ENCODE results near the gene BCKDHA.
"Not testable (repeated sequence)": the region's sequence is repeated elsewhere in the genome, so short reads cannot be mapped to it uniquely, and the experiment has no call there.

BCKDHA gene

DNA sequence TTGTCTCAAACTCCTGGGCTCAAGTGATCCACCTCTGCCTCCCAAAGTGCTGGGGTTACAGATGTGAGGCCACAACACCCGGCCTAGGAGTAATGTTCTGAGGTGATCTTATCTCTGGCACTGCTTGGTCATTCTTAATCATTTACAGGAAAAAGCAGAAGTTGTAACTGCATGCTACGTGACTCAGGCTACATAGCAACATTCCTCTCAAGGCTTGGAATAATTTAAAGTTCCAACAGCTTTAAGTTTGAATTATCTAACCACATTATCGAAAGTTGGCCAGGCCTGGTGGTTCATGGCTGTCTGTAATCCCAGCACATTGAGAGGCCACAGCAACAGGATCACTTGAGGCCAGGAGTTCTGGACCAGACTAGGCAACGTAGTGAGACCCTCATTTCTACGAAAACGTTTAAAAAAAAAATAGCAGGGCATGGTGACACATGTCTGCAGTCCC, 29.7 kb upstream of the BCKDHA start:
- peak; percentile 67 to 77 for DNase-seq

DNA sequence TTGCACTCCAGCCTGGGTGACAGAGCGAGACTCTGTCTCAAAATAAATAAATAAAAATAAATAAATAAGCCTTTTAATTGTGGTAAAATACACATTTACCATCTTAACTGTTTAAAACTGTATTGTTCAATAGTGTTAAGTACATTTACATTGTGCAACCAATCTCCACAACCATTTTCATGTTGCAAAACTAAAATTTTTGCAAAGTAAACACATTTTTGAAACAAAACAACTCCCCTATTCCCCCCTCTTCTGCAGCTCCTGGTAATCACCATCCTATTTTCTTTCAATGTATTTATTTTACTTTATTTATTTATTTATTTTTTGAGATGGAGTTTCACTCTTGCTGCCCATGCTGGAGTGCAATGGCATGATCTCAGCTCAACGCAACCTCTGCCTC, 27.8 kb upstream of the BCKDHA start:
- DNase-seq = no peak

DNA sequence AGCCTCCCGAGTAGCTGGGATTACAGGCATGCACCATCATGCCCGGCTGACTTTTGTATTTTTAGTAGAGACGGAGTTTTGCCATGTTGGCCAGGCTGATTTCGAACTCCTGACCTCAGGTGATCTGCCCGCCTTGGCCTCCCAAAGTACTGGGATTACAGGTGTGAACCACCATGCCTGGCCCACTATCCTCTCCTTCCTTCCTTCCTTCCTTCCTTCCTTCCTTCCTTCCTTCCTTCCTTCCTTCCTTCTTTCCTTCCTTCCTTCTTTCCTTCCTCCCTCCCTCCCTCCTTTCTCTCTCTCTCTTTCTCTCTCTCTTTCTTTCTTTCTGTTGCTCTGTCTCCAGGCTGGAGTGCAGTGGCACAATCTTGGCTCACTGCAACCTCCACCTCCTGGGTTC, 26.5 kb upstream of the BCKDHA start:
- DNase-seq = not testable (repeated sequence)

DNA sequence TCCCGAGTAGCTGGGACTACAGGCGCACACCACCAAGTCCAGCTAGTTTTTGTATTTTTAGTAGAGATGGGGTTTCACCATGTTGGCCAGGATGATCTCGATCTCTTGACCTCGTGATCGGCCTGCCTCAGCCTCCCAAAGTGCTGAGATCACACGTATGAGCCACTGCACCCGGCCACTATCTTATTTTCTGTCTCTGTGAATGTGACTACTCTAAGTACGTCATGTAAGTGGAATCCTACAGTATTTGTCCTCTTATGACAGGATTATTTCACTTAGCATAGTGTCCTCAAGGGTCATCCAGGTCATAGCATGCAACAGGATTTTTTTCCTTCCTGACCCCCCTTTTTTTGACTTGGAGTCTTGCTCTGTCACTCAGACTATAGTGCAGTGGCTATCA, 26.1 kb upstream of the BCKDHA start:
- no peak for DNase-seq

DNA sequence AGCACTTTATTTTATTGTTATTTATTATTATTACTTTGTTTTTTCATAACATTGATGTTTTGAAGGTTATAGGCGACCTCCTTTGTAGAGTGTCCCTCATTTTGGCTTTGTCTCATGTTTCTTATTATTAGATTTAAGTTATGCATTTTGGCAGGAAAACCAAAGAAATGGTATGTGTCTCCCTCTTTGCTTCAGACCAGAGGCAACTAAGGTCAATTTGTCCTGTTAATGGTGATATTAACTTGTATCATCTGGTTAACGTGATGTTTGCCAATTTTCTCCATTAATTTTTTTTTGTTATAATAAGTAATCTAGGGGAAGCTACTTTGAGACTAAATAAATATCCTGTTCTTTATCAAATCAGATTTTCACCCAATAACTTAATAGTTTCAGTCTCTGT, 25.1 kb upstream of the BCKDHA start:
- DNase-seq = no peak

DNA sequence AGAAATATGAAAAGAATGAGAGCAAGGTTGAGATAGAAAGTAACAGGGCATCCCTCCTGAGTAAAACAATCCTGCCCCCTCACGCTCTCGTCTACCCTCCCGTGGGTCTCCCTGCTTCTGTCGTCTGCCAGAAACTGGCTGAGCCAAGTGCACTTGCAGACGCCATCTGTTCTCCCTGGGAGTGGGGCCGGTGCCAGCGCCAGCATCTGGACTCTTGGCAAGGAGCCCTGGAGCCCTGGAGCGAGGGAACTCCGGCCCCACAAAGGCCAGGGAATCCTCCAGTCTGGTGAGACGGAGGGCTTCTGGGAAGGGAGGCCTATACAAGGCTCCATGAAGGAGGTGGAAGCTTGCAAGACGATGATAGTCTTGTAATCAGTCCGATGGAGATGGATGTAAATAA, 23.6 kb upstream of the BCKDHA start:
- no peak for DNase-seq

DNA sequence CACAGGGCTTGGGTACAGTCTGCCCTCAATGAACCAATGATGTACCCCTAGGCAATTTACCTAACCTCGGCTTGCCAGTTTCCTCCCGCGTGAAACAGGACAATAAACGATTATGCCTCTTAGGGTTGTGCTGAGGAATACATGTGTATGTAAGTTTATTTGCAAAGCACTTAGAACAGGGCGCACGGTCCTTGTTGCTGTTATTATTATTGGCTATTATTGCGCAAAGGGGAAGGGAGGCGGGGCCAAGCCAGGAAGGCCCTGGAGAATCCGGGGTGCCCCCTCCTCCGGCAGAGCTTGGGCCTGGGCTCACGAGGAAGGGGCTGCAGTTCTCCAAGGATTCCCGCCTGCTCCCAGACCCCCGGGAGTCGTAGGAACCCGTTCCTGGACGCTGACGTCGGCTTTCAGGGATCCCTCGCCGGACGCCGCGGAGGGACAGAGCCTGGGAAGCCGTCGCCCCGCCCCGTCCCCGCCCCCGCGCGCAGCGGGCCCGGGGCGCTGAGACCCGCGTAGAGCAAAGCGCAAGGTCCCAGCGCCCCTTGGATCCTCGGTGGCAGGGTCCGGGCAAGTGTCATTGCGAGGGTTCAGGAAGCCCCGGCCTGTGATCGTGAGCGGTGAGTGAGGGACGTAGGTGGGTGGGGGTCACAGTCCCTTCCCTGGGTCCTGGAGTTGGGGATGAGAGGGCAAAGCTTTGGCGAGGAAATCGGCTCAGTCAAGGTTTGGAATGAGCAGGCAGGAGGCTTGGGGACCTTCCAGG, 21.2 kb upstream of the BCKDHA start, which contains the start of gene TMEM91:
TSS of gene TMEM91 (plus strand) at position 293 of the 757 bp plus-strand sequence. CDS start 1,777 bp downstream, outside the sequence.
- peak; percentile 42 to 63 for DNase-seq

DNA sequence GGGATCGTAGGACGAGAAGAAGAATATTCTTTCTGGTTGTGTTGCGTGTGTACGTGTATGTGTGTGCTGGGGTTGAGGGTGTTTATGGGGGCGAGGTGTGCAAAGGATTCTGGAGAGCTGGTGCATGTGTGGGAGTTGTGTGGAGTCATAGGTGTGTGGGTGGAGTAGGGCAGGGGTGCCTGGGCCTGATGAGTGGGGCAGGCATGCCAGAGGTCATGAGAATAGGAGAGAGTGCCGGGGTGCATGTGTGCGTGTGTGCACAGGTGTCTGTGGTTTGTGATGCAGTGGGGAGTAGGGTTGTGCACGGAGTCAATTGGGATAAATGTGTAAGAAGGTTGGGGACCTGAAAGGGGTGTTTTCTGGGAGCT, 20.6 kb upstream of the BCKDHA start:
- DNase-seq = peak; percentile 66 to 87

DNA sequence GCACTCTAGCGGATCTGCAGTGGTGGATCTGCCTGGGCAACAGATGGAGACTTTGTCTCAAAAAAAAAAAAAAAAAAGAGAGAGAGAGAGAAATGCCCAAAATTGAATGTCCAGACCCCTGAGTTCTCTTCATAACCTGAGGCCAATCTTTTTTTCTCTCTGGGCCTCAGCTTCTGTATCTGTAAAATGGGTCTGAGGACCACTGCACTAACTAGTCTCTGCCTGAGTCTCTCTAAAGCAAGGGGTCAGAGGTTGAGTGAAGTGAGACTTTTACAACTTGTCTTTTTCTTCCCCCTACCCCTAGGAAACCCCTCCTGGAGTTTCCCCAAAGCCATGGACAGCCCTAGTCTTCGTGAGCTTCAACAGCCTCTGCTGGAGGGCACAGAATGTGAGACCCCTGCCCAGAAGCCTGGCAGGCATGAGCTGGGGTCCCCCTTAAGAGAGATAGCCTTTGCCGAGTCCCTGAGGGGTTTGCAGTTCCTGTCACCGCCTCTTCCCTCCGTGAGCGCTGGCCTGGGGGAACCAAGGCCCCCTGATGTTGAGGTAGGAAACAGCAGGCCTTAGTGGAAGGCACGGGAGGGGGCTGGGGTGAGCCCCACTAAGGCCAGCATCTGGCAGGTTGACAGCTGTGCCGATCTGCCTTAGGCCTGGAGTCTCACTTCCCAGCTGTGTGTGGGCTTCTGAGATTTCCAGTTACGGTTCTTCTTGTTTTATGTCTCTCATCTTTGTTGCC, 19.5 kb upstream of the BCKDHA start:
- peak; percentile 27 to 49 for DNase-seq

DNA sequence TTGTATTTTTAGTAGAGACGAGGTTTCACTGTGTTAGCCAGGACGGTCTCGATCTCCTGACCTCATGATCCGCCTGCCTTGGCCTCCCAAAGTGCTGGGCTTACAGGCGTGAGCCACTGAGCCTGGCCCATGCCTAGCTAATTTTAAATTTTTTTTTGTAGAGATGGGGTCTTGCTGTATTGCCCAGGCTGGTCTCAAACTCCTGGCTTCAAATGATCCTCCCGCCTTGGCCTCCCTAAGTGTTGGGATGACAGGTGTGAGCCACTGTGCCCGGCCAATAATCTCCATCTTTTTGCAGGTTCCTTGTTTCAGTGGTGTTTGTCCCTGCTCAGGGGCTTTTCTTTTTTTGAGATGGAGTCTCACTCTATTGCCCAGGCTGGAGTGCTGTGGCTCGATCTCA, 16.1 kb upstream of the BCKDHA start:
- not testable (repeated sequence) for DNase-seq

DNA sequence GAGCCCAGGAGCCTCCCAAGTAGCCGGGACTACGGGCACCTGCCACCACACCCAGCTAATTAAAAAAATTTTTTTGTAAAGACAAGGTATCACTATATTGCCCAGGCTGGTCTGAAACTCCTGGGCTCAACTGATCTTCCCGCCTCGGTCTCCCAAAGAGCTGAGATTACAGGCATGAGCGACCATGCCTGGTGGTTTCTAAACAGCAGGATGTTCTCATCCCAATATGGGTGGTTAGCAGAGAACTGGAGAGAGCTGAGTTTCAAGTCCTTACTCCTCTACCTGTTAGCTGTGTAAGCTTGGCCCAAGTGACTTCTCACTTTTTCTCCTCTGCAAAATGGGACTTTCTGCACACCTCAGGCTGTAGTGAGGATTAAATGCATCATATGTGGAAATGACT, 13.3 kb upstream of the BCKDHA start:
- no peak for DNase-seq

DNA sequence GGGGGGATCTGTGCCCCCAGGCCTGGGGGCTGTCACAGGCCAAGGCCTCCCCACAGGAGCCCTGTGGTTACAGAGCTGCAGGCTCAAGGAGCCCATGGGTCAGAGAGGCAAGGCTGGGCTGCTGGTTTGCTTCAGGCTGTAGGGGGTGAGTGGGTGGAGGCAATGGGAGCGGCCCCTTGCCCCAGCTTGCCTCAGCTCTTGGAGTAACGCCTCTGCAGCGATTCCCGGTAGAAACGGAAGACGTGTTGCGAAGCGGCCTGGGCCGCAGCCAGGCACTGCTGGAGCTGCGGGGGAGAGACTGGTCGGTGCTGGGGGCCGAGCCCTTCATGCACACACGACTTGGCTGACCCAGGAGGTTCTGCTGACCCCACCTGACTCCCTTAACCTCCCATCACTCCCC, 11.2 kb upstream of the BCKDHA start:
- DNase-seq = peak; percentile 25 to 60

DNA sequence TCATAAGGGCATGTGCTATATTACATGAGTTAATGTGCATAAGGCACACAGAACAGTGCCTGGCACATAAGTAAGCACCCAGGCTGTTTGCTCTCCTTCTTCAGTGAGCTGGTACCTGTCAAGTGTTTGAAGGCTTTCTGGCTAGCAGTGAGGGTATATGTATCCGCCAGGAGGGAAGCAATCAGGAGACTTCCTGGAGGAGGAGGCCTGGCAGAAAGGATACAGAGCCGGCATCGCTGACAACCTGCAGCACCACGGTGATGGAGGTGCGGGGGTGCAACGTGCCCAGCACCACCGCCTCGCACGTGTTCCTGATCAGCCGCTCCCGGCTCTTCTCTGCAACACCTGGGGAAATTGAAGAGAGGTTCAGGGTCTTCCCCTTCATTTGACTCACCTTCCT, 6.0 kb upstream of the BCKDHA start:
- no peak for DNase-seq

DNA sequence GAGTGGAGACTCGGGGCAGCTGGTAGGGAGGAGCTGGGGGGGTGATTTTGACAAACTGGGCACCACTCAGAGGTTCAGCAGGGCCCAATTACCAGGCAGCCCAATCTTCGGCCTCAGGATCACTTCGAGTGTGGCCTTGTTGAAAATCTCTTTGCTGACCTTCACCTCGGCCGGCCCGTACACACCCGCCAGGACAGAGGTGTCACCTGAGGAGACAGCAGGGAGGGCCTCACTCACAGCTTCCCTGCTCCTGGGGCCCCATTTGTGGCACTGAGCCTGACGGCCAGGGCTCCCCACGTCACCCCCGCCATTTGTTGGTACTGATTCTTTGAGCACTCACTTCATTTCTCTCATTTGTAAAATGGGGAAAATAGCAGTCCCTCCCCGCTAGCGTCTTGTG, 4.8 kb upstream of the BCKDHA start:
- DNase-seq = no peak

DNA sequence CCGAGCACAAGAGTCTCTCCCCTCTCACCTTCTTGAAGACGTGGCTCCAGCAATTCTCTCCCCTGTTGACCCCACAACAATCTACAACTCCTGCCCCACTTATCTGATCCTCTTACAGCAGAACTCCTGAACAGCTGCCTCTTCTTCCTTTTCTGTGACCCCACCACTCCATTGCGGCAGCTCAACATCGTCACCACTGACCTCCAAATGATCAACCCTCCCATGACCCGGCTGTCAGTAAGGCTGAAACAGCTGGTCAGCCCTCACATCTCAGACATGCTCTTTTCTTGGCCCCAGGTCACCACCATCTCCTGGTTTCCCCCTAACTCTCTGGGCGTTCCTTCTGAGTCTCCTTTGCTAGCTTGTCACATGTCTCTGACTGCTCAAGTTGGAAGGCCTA, 2.3 kb upstream of the BCKDHA start:
- peak in 1 of 2 donors; percentile 38 for DNase-seq

DNA sequence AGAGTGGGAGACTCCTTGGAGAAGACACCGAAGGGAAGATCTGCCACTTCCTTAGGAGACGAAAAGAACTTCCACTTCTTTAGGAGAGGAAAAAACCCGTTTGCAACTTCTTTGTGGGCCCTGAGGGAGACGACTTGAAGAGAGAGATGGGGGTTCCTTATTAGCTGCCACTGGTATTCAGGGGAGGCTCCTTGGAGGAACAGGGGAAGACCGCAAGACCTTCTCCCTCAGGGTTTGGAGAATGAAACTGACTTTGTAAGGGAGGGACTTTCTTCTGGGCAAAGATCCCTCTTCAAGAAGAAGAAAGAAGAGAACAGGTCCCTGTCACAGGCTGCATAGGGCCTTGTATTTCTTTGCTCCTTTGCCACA, 416 bp downstream of the BCKDHA start:
- DNase-seq = peak in 1 of 2 donors; percentile 22

DNA sequence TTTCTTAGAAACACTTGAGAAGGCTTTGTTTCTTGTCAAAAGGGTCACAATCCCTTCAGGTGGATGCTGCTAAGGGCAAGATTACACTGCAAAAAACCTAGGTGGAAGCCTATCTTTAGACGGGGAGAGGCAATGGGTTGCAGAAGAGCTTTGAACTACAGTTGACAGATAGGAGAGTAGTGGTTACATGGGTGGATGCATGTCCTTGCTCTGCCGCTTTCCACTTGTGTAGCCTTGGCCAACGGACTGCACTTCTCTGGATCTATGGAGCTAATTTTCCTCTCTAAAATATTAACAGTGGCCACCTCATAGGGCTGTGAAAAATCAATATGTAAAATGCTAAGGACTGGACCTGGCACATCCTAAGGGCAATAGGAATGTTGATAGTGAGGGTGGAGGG, 980 bp downstream of the BCKDHA start:
- DNase-seq = no peak

DNA sequence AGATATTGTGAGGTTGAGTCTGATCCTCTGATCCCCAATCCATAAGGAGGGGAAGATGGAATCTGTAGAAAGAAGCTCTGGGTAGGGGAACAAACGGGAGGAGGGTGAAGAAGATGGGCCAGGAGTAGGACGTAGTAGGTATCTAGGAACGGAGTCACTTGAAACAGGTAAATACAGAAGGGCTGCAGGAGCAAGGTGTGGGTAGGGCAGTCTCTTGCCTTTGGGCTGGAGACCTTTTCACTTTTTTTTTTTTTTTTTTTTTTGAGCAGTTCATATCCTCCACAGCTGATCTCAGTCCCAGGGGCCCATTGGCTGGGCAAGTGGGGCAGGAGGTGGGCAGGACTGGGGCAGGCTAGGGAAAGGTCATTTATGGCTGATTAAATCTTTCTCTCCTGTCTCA, 1.5 kb downstream of the BCKDHA start:
- DNase-seq = no peak

DNA sequence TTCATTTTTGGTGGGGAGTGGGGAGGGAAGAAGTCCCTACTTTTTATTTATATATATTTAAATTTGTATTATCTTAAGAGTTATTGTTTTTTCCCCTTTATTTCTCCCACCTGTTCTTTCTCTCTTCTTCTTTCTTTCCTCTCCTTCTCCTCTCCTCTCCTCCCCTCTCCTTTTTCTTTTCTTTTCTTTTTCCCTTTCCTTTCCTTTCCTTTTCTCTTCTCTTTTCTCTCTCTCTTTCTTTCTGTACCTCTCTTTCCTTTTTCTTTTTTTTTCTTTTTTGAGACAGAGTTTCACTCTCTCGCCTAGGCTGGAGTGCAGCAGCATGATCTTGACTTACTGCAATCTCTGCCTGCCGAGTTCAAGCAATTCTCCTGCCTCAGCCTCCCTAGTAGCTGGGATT, 1.9 kb downstream of the BCKDHA start:
- no peak for DNase-seq

DNA sequence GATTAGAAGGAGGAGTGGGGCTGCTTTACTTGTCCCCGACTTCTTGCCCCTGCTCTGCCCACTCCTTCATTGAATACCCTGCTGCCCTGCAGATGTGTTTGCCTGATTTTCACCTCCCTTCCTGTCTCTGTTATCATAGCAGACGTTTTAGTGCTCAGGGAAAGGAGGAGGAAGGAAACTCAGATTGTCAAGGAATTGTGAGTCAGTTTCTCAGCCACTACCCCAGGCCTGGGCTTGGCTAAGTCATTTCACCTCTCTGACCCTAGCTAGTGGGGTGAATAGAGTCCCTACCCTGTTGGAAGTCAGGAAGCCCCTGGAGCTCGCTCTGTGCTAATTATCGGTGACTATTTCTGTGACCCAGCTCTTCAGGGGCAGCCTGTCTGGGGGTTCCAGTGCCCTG, 3.9 kb downstream of the BCKDHA start:
- DNase-seq = no peak

DNA sequence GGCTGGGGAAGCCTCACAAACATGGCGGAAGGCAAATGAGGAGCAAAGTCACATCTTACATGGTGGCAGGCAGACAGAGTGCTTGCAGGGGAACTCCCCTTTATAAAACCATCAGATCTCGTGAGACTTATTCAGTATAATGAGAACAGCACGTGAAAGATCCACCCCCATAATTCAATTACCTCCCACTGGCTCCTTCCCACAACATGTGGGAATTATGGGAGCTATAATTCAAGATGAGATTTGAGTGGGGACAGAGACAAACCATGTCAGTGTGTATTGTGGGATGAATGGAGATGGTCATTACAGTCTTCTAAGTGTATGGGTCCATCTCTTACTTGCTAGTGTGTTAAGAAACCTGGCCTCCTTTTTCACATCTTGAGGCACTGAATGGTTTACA, 4.4 kb downstream of the BCKDHA start:
- DNase-seq = no peak

DNA sequence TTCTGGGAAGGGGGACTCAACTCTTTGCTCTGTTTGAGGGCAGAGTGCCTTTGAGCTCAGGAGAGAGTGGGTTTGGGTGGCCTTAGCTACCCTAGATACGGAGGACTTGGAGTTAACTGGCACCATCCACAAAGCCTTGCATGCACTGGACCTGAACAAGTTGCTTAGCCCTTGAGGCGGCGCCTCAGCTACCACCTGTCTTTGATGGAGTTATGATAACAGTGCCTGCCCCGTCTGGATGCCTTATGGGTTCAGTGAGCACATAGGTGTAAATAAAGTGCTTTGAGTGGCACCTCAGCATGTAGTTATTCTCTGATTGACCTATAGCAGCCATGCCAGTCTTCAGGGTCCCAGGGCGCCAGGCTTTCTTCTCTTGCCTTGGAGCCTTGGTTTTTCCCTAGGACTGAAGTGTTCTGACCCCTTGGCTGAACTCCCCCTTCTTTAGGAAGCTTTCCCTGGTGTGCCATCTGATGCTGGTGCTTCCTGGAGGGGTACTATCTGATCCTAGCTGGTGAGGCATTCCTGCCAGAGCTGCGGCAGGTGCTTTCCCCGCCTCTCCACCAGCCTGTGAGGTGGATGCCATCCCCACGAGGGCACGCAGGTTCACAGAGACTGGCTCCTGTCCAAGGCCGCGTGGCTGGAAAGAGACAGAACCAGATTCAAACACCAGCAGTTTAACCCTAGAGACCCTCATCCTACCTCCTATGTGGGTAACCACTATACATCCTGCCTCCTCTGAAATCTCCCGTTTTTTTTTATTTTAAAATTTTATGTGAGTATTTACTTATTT, 5.8 kb downstream of the BCKDHA start:
- DNase-seq = no peak

DNA sequence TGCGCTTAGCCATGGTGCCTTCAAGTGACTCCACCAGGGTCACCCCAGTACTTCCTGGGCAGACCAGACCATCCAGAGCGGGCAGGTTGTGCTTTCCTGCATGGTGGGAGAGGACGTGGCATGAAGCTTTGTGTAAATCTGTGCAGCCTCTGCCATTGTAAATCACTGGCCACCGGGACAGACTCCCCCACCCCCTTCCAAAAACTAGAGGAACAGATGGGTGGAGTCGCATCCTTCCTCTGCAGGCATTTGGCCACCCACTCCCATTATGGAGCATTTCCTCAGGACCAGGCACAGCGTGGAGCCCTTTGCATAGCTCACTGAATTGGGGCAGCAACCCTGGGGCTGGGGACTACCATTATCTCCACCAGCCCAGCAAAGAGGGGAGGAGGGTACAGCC, 8.2 kb downstream of the BCKDHA start:
- no peak for DNase-seq

Data from inflammatory macrophage (primary cell).